H9 (cell line): ENCODE measurements around the gene NOS3. TPM values are rescaled to one million over a fixed set of nuclear protein-coding genes. Genes with fewer than 3 reads are reported as not detected.

Experiments used
- DNase-seq: peaks from one replicate; pipeline ENCODE4 v3.0.0-alpha.2; 2017
- H2AFZ ChIP-seq: one replicate; pipeline ENCODE4 v1.6.1; 2013; ENCODE audit warnings: mild to moderate bottlenecking, low read length, control low read depth, moderate library complexity
- H2AK5ac ChIP-seq: 2 replicates; pipeline ENCODE4 v1.6.1; 2013; ENCODE audit warnings: low read length, control low read depth, mixed read lengths; ENCODE audit not compliant: insufficient read length
- H2BK120ac ChIP-seq: one replicate; pipeline ENCODE4 v1.6.1; 2013; ENCODE audit warnings: low read depth, mild to moderate bottlenecking, low read length, control low read depth, inconsistent platforms; ENCODE audit not compliant: poor library complexity, severe bottlenecking
- H2BK12ac ChIP-seq: 2 replicates; pipeline ENCODE4 v1.6.1; 2013; ENCODE audit warnings: low read length, control low read depth, mixed read lengths, low read depth; ENCODE audit not compliant: insufficient read length
- H2BK15ac ChIP-seq: 2 replicates; pipeline ENCODE4 v1.6.1; 2013; ENCODE audit warnings: low read depth, low read length, control low read depth
- H2BK20ac ChIP-seq: one replicate; pipeline ENCODE4 v1.6.1; 2013; ENCODE audit warnings: low read depth, mild to moderate bottlenecking, low read length, control low read depth, inconsistent platforms; ENCODE audit not compliant: poor library complexity, severe bottlenecking
- H2BK5ac ChIP-seq: 2 replicates; pipeline ENCODE4 v1.6.1; 2013; ENCODE audit warnings: low read length, control low read depth, mixed read lengths; ENCODE audit not compliant: insufficient read length
- H3K14ac ChIP-seq: 2 replicates; pipeline ENCODE4 v1.6.1; 2013; ENCODE audit warnings: low read length, control low read depth; ENCODE audit not compliant: insufficient read depth
- H3K18ac ChIP-seq: 2 replicates; pipeline ENCODE4 v1.6.1; 2013; ENCODE audit warnings: low read depth, mild to moderate bottlenecking, mixed read lengths, low read length, control low read depth; ENCODE audit not compliant: insufficient read length
- H3K23ac ChIP-seq: 2 replicates; pipeline ENCODE4 v1.6.1; 2013; ENCODE audit warnings: low read length, control low read depth, mixed read lengths, low read depth; ENCODE audit not compliant: insufficient read length
- H3K23me2 ChIP-seq: 2 replicates; pipeline ENCODE4 v1.6.1; 2013; ENCODE audit warnings: low read depth, mild to moderate bottlenecking, mixed read lengths, low read length, control low read depth; ENCODE audit not compliant: insufficient read length, poor library complexity, severe bottlenecking
- H3K27ac ChIP-seq: 2 replicates; pipeline ENCODE4 v1.5.1; 2013; ENCODE audit warnings: low read length, control low read depth, mixed read lengths, low read depth; ENCODE audit not compliant: insufficient read length
- H3K27me3 ChIP-seq: 2 replicates; pipeline ENCODE4 v1.6.1; 2013; ENCODE audit warnings: low read length, control low read depth, inconsistent platforms; ENCODE audit not compliant: insufficient read depth
- H3K4ac ChIP-seq: 2 replicates; pipeline ENCODE4 v1.6.1; 2013; ENCODE audit warnings: low read depth, mild to moderate bottlenecking, control low read depth, inconsistent platforms, low read length, moderate library complexity
- H3K4me1 ChIP-seq: 2 replicates; pipeline ENCODE4 v1.6.1; 2013; ENCODE audit warnings: low read length, control low read depth, inconsistent platforms; ENCODE audit not compliant: insufficient read depth
- H3K4me2 ChIP-seq: 2 replicates; pipeline ENCODE4 v1.6.1; 2013; ENCODE audit warnings: low read length, control low read depth, mixed read lengths; ENCODE audit not compliant: insufficient read length, insufficient read depth
- H3K56ac ChIP-seq: 2 replicates; pipeline ENCODE4 v1.6.1; 2013; ENCODE audit warnings: low read depth, mild to moderate bottlenecking, mixed read lengths, low read length, control low read depth; ENCODE audit not compliant: insufficient read length
- H3K79me1 ChIP-seq: 2 replicates; pipeline ENCODE4 v1.6.1; 2013; ENCODE audit warnings: low read depth, mild to moderate bottlenecking, moderate library complexity, low read length, control low read depth, inconsistent platforms; ENCODE audit not compliant: insufficient read depth, poor library complexity, severe bottlenecking
- H3K79me2 ChIP-seq: 2 replicates; pipeline ENCODE4 v1.6.1; 2013; ENCODE audit warnings: low read length, control low read depth, inconsistent platforms; ENCODE audit not compliant: insufficient read depth
- H3K9ac ChIP-seq: 2 replicates; pipeline ENCODE4 v1.6.1; 2013; ENCODE audit warnings: low read length, control low read depth, mixed read lengths; ENCODE audit not compliant: insufficient read length; ENCODE audit errors: extremely low read depth
- H3K9me3 ChIP-seq: one replicate; pipeline ENCODE4 v1.6.1; 2013; ENCODE audit warnings: low read depth, low read length, inconsistent platforms; ENCODE audit not compliant: control insufficient read depth
- H3T11ph ChIP-seq: one replicate; pipeline ENCODE4 v1.6.1; 2013; ENCODE audit warnings: mild to moderate bottlenecking, low read length, control low read depth, inconsistent platforms
- H4K20me1 ChIP-seq: one replicate; pipeline ENCODE4 v1.6.1; 2013; ENCODE audit not compliant: control insufficient read depth, insufficient read length, insufficient read depth
- H4K5ac ChIP-seq: 2 replicates; pipeline ENCODE4 v1.6.1; 2013; ENCODE audit warnings: low read depth, mild to moderate bottlenecking, mixed read lengths, low read length, control low read depth; ENCODE audit not compliant: insufficient read length
- H4K8ac ChIP-seq: replicated peaks from 2 replicates; pipeline ENCODE4 v1.6.1; 2013; ENCODE audit warnings: low read length, control low read depth, mixed read lengths, low read depth; ENCODE audit not compliant: insufficient read length
- H4K91ac ChIP-seq: 2 replicates; pipeline ENCODE4 v1.6.1; 2013; ENCODE audit warnings: low read depth, mild to moderate bottlenecking, moderate library complexity, mixed read lengths, low read length, control low read depth; ENCODE audit not compliant: insufficient read length
- H3K27ac Mint-ChIP-seq, 3 experiments: 2 replicates in 2 of 3; 3 replicates in 1 of 3; pipeline ENCODE4 v1.8.0; 2020 to 2021; ENCODE audit warnings: mixed read lengths in 3 of 3, mild to moderate bottlenecking in 1 of 3, moderate library complexity in 1 of 3
- H3K27me3 Mint-ChIP-seq: 2 replicates; pipeline ENCODE4 v1.8.0; 2021; ENCODE audit warnings: low read depth, mild to moderate bottlenecking, moderate library complexity, mixed read lengths
- H3K36me3 Mint-ChIP-seq, 3 experiments: 2 replicates in 2 of 3; 3 replicates in 1 of 3; pipeline ENCODE4 v1.8.0; 2020 to 2021; ENCODE audit warnings: low read depth in 3 of 3, mixed read lengths in 3 of 3; ENCODE audit not compliant: insufficient read depth in 1 of 3
- H3K4me1 Mint-ChIP-seq, 2 experiments: 2 replicates each; pipeline ENCODE4 v1.8.0; 2020; ENCODE audit warnings: mixed read lengths in 2 of 2
- H3K4me3 Mint-ChIP-seq, 2 experiments: 2 replicates in 1 of 2; 3 replicates in 1 of 2; pipeline ENCODE4 v1.8.0; 2020 to 2021; ENCODE audit warnings: mild to moderate bottlenecking in 2 of 2, mixed read lengths in 2 of 2, moderate library complexity in 1 of 2
- H3K9me3 Mint-ChIP-seq, 2 experiments: 2 replicates in 1 of 2; 3 replicates in 1 of 2; pipeline ENCODE4 v1.8.0; 2020; ENCODE audit warnings: mild to moderate bottlenecking in 2 of 2, mixed read lengths in 2 of 2, moderate library complexity in 1 of 2
- CTCF ChIP-seq: fragments of 200-600 bp; sonication (generic); conservative IDR thresholded peaks from 3 replicates; pipeline ENCODE4 v1.8.0; 2021; ENCODE audit warnings: antibody characterized with exemption, mild to moderate bottlenecking
- WGBS: extraction: QIAGEN DNeasy Blood & Tissue Kit; methylation state at CpG from one replicate; pipeline ENCODE4 v1.1.7; 2013; ENCODE audit warnings: missing lambda C conversion rate, low lambda C conversion rate, mixed read lengths; ENCODE audit not compliant: insufficient read length; ENCODE audit errors: extremely low coverage; 5-methylcytosine and 5-hydroxymethylcytosine counted together
- total RNA-seq: library from RNA; stranded (reverse); gene quantifications from 2 replicates; pipeline ENCODE4 v1.2.1, GENCODE V29; 2021

NOS3 gene
- total RNA-seq, 1 experiment from 2014 or later = 4.5 TPM

- Mint-ChIP-seq H3K4me1 (peaks cover 24 to 51% of the 10 kb centered on the region in 2 experiments), H3K27ac (no peak overlapping the region), H3K9me3 (peaks cover 0 to 9% of the 10 kb centered on the region in 2 experiments; a peak in 2 of 5 replicates), H3K36me3 (peaks cover 2 to 6% (median 6%) of the 10 kb centered on the region in 3 experiments; a peak in 6 of 7 replicates), H3K27me3 (peaks cover 76% of the 10 kb centered on the region), H3K4me3 (peak overlapping the region; percentile 55 to 79)
- no peak for DNase-seq
- no CpG with 5 or more reads among the region's 13 CpGs for WGBS
- Histone ChIP-seq H3K27ac (no peak overlapping the region), H3K23ac (no peak overlapping the region), H2AFZ (no peak overlapping the region), H3K79me2 (no peaks in the 10 kb centered on the region), H3K14ac (no peak overlapping the region), H3K23me2 (peaks cover 7% of the 10 kb centered on the region), H3K9me3 (no peaks in the 10 kb centered on the region), H3K79me1 (no peaks in the 10 kb centered on the region), H3K4ac (no peak overlapping the region), H2BK120ac (no peak overlapping the region), H2BK15ac (no peak overlapping the region), H4K8ac (no peak overlapping the region), H3K56ac (no peak overlapping the region), H3K27me3 (peaks cover 6% of the 10 kb centered on the region; the same call in 1 of the 2 replicates), H2BK5ac (no peak overlapping the region), H2BK20ac (no peak overlapping the region), H4K20me1 (no peaks in the 10 kb centered on the region), H3K4me1 (peaks cover 6% of the 10 kb centered on the region; the same call in 1 of the 2 replicates), H3K18ac (no peak overlapping the region), H3K4me2 (peak overlapping the region; percentile 17), H4K5ac (no peak overlapping the region), H3T11ph (no peak overlapping the region), H2AK5ac (no peak overlapping the region), H4K91ac (no peak overlapping the region), H2BK12ac (no peak overlapping the region), H3K9ac (no peak overlapping the region)
- TF ChIP-seq CTCF = no peak
These were observed 26.6 kb downstream of the NOS3 start for GRCh38 chr7:151017370-151017952.
